Activated CD8-positive, alpha-beta memory T cell treated with anti-CD3 and anti-CD28 coated beads for 4 hours (primary cell): ENCODE measurements around the gene EEF1AKMT4.

Experiments used
- DNase-seq, 2 donors: peaks; one replicate each; pipeline ENCODE4 v3.0.0-alpha.2; 2020; ENCODE audit warnings: low read depth in 2 of 2

EEF1AKMT4 gene

DNA sequence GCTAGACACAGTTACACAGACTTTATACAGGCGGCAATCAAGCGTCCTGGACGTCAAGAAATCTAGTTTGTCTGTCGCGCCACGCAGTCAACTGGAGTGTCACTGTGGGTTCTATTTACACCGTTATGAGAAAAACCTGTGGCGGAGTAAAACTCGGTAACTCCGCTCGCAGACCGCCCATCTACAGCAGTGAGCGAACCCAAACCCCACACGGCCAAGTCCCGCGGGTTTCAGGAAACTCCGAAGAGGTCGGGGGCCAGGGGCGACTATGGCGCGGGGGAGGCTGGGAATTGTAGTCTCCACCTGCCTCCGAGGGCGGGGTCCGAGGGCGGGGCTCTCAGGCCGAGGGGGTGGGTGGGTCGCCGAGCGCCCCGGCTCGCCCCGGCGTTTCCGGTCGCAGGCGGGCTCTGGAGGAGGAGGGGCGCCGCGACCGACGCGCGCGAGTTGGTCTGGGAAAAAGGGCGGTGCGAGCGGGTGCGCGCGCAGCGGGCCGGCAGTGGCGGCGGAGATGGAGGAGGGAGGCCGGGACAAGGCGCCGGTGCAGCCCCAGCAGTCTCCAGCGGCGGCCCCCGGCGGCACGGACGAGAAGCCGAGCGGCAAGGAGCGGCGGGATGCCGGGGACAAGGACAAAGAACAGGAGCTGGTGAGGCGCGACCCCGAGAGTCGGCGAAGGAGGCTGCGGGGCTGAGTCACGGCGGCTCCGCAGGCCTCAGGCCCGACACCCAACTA, 49.5 kb downstream of the EEF1AKMT4 start, which contains the start of gene PSMD2:
Gene PSMD2, plus strand, starts transcription at position 483 of the 729 bp plus-strand sequence. Its CDS starts 26 bp downstream, at position 509.
- DNase-seq = peak; percentile 97 to 98

DNA sequence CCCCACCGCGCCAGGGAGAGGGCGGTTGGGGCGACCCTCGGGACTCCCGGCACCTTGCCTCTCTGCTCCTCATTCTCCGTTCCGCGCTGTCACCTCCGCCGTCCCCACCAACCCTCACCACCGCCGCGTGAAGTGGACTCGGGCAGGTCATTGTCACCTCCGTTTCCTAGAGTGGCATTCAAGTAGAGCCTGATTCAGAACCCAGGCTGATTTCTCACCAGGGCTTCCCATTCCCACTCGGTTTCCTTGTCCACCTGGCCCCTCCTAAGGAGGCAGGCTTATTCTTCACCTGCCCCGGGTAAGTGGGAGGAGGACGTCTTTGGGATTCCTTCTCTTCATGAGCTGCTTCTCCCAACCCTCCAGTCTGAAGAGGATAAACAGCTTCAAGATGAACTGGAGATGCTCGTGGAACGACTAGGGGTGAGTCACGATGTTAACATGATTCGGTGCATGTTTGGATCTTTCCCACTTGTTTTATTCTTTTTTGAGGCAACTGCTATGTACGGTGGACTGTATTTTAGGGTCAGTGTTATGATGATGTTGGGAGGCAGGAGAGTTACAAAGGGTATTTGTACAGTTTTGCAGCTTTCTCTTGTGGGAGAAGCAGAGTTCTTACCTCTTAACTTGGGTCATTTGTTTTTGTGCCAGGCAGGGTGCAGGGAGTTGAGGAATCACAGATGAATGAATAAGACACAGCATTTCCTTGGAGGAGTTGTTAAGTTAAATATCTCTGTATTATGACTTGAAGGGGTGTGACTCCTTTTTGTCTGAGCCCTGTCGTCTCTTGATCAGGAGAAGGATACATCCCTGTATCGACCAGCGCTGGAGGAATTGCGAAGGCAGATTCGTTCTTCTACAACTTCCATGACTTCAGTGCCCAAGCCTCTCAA, 50.3 kb downstream of the EEF1AKMT4 start:
- DNase-seq = no peak

- no peak for DNase-seq
Observed at GRCh38 chr3:184300378-184300720, 50.9 kb downstream of the EEF1AKMT4 start.

DNA sequence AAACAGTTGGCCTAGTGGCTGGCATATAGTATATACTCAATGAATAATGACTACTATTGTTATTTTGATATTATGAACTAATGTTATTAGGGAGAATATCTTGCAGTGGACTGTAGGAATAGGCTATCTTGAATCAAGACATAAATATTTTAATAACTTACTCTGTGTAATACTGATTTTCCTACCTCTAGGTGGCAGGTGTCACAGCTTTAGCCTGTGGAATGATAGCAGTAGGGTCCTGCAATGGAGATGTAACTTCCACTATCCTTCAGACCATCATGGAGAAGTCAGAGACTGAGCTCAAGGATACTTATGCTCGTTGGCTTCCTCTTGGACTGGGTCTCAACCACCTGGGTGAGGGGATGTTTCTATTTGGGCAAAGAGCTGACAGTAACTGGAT, 56.1 kb downstream of the EEF1AKMT4 start:
- DNase-seq = no peak

GRCh38 chr3:184306341-184306972, 57.0 kb downstream of the EEF1AKMT4 start:
- no peak for DNase-seq

- no peak for DNase-seq
Observed at GRCh38 chr3:184307915-184308314, 58.4 kb downstream of the EEF1AKMT4 start.
